ENCODE measurements around the gene GPR12.
A peak's percentile ranks its signal among the peaks of the same experiment; 100 is the strongest.
"Not testable (repeated sequence)": the region's sequence is repeated elsewhere in the genome, so short reads cannot be mapped to it uniquely, and the experiment has no call there.

The GPR12 gene

DNA sequence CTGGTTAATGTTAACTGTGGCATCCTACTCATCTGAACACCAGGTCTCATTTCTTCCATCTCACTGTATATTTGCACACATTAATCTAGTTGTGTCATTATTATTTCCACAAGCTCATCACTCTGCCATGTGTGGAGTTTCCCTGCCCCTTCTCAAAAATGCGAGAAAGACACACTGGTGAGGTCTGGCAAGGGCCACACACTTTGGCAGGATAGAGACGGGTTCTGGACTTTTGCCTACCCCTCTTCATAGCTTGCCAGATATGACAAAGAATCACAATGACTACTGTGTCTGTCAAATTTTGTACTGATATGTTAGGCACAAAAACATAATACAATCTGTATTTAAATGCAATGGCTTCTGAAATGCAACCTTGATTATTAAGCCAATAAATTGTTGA, 12.9 kb downstream of the GPR12 start:
- Histone ChIP-seq H3K27me3 (replicated peaks; ENCODE audit: control insufficient read depth, insufficient read depth, low read length, poor library complexity, severe bottlenecking) (no peaks in the 10 kb centered on the region), H3K4me1 (ENCODE audit: control insufficient read depth, insufficient read depth, low read length, poor library complexity, severe bottlenecking) (no peaks in the 10 kb centered on the region), H3K4me3 (ENCODE audit: insufficient read depth, low read depth, low read length, poor library complexity, severe bottlenecking) (no peak overlapping the region), H3K9me3 (ENCODE audit: control insufficient read depth, low read length) (no peaks in the 10 kb centered on the region), H3K27ac (ENCODE audit: insufficient read depth, low read length, poor library complexity, severe bottlenecking) (no peak overlapping the region), H3K36me3 (ENCODE audit: control insufficient read depth, insufficient read depth, low read length) (no peaks in the 10 kb centered on the region)
- DNase-seq: no peak

DNA sequence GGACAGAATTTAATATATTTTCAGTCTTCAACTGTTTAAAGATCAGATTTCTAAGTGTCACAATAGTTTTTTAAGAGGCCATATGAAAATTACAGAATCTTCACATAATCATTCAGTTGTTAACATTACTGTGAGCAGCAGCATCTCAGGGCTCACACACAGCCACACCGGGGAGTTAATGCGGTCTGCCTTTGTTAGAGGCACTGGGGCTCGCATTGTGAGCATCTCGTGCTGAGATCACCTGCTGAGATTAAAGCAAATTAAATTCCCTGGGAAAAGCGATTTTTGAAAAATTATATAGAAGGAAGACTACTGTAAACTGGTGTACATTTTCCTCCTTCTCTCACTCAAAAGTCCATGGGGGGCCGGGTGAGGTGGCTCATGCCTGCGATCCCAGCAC, 16.6 kb downstream of the GPR12 start:
- no peak for DNase-seq
- H3K4me1 ChIP-seq (ENCODE audit: control insufficient read depth, insufficient read depth, low read length, poor library complexity, severe bottlenecking): no peaks in the 10 kb centered on the region
- no peak overlapping the region for H3K4me3 ChIP-seq (ENCODE audit: insufficient read depth, low read depth, low read length, poor library complexity, severe bottlenecking)
- no peaks in the 10 kb centered on the region for H3K27me3 ChIP-seq (replicated peaks; ENCODE audit: control insufficient read depth, insufficient read depth, low read length, poor library complexity, severe bottlenecking)
- no peaks in the 10 kb centered on the region for H3K36me3 ChIP-seq (ENCODE audit: control insufficient read depth, insufficient read depth, low read length)
- H3K9me3 ChIP-seq (ENCODE audit: control insufficient read depth, low read length): no peaks in the 10 kb centered on the region
- H3K27ac ChIP-seq (ENCODE audit: insufficient read depth, low read length, poor library complexity, severe bottlenecking): no peak overlapping the region

DNA sequence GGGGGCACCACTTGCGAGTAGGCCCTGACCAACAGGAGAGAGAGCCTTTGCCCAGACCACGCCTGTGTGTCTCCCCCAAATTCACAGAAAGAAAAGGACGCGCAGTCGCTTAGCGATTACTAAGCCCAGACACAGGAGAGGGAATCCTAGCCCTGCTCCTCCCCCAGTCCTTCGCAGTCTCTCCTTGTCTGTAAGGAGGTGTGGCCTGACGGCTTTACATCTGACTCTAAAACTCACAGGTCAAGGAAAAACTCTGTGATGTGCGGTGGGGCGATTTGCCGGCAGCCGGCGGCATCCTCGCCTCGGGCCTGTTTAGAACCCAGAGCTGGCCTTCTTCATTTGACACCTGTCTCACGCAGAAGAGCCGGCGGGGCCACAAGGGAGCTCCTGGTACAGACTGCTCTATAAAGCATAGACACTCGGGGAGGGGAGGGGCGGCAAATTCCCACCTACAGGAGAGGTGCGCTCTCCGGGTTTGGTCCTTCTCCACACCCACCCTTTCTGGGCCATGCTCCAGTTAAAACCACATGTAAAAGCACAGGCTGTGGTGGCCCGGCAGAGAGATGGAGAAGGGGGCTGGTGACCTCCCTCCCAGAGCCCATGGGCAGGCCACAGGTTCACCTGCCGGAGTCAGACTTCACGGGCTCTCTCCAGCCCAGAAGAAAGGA, 17.8 kb downstream of the GPR12 start:
- Histone ChIP-seq H3K4me3 (ENCODE audit: insufficient read depth, low read depth, low read length, poor library complexity, severe bottlenecking) (no peak overlapping the region), H3K4me1 (ENCODE audit: control insufficient read depth, insufficient read depth, low read length, poor library complexity, severe bottlenecking) (no peaks in the 10 kb centered on the region), H3K27me3 (replicated peaks; ENCODE audit: control insufficient read depth, insufficient read depth, low read length, poor library complexity, severe bottlenecking) (no peaks in the 10 kb centered on the region), H3K9me3 (ENCODE audit: control insufficient read depth, low read length) (no peaks in the 10 kb centered on the region), H3K27ac (ENCODE audit: insufficient read depth, low read length, poor library complexity, severe bottlenecking) (no peak overlapping the region), H3K36me3 (ENCODE audit: control insufficient read depth, insufficient read depth, low read length) (no peaks in the 10 kb centered on the region)
- DNase-seq: no peak

DNA sequence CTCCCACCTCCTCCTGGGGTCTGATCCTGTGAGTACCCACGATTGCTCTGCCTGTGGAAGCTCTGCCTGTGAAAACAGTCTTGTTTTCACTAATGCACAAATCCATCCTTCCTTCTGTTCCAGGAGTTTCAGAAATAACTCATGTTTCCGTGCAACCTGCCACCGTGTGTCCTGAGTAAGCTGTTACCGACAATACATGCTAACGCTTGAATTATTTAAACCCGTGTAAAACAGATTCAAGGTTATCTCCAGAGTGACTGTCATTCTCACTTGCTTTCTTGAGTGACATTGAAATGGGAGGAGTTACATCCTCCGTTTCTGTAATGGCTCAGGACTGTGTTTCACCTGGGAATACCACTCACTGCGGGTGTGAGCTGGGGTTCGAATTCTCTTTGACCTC, 24.9 kb downstream of the GPR12 start:
- no peak for DNase-seq
- no peaks in the 10 kb centered on the region for H3K27me3 ChIP-seq (replicated peaks; ENCODE audit: control insufficient read depth, insufficient read depth, low read length, poor library complexity, severe bottlenecking)

DNA sequence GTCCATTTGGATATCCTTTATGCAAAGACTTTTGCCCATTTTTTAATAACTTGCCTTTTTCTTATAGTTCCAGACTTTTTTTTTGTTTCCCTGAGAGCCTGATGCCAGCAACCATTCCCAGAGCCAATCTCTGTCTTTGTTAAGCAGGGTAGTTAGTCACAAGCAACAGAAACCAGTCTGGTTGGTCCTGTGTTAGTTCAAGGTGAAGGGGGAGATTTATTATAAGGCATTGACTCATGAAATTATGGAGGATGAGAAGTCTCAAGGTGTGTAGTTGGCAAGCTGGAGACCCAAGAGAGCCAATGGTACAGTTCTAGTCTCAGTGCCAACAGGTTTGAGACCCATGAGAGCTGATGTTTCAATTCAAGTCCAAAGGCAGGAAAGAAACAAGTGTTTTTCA, 33.0 kb downstream of the GPR12 start:
- no peaks in the 10 kb centered on the region for H3K9me3 ChIP-seq (ENCODE audit: control insufficient read depth, low read length)
- no peaks in the 10 kb centered on the region for H3K27me3 ChIP-seq (replicated peaks; ENCODE audit: control insufficient read depth, insufficient read depth, low read length, poor library complexity, severe bottlenecking)
- no peaks in the 10 kb centered on the region for H3K4me1 ChIP-seq (ENCODE audit: control insufficient read depth, insufficient read depth, low read length, poor library complexity, severe bottlenecking)
- DNase-seq: no peak
- no peak overlapping the region for H3K4me3 ChIP-seq (ENCODE audit: insufficient read depth, low read depth, low read length, poor library complexity, severe bottlenecking)
- no peak overlapping the region for H3K27ac ChIP-seq (ENCODE audit: insufficient read depth, low read length, poor library complexity, severe bottlenecking)
- no peaks in the 10 kb centered on the region for H3K36me3 ChIP-seq (ENCODE audit: control insufficient read depth, insufficient read depth, low read length)

More for the DNA sequence above, 24.9 kb downstream of the GPR12 start:
- Histone ChIP-seq H3K4me3 (ENCODE audit: insufficient read depth, low read depth, low read length, poor library complexity, severe bottlenecking) (no peak overlapping the region), H3K27ac (ENCODE audit: insufficient read depth, low read length, poor library complexity, severe bottlenecking) (no peak overlapping the region), H3K4me1 (ENCODE audit: control insufficient read depth, insufficient read depth, low read length, poor library complexity, severe bottlenecking) (no peaks in the 10 kb centered on the region), H3K9me3 (ENCODE audit: control insufficient read depth, low read length) (no peaks in the 10 kb centered on the region), H3K36me3 (ENCODE audit: control insufficient read depth, insufficient read depth, low read length) (no peaks in the 10 kb centered on the region)

DNA sequence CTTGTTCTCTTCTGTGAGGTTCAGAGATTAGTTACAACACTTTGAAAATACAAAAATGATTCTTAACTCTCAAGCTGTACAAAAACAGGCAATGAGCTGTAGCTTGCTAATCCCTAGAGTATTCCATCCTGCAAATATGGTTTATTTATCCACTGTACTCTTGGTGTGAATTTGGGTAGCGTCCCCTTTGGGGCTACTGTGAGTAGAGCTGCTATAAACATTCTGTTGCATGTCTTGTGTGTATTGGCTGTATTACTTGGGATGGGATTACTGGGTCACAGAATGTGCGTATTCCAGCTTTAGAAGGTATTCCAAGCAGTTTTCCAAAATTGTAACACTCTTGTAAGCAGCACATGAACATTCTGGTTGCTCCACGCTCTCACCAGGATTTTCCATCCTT, 33.5 kb downstream of the GPR12 start:
- Histone ChIP-seq H3K9me3 (ENCODE audit: control insufficient read depth, low read length) (no peaks in the 10 kb centered on the region), H3K4me1 (ENCODE audit: control insufficient read depth, insufficient read depth, low read length, poor library complexity, severe bottlenecking) (no peaks in the 10 kb centered on the region), H3K36me3 (ENCODE audit: control insufficient read depth, insufficient read depth, low read length) (no peaks in the 10 kb centered on the region)

DNA sequence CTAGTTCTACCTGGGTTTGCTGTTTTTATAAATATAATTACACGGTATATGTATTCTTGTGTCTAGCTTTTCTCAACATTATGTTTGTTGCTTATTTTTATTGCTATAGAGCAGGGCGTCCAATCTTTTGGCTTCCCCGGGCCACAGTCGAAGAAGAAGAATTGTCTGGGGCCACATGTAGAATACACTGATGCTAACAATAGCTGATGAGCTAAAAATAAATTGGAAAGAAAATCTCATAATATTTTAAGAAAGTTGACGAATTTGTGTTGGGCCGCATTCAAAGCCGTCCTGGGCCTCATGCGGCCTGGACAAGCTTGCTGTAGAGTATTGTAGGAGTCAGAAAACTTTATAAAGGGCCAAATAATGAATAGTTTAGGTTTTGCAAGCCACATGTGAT, 33.9 kb downstream of the GPR12 start:
- no peak for DNase-seq

More for the DNA sequence above, 33.5 kb downstream of the GPR12 start:
- Histone ChIP-seq H3K27ac (ENCODE audit: insufficient read depth, low read length, poor library complexity, severe bottlenecking) (no peak overlapping the region), H3K27me3 (replicated peaks; ENCODE audit: control insufficient read depth, insufficient read depth, low read length, poor library complexity, severe bottlenecking) (no peaks in the 10 kb centered on the region), H3K4me3 (ENCODE audit: insufficient read depth, low read depth, low read length, poor library complexity, severe bottlenecking) (no peak overlapping the region)
- DNase-seq: no peak

DNA sequence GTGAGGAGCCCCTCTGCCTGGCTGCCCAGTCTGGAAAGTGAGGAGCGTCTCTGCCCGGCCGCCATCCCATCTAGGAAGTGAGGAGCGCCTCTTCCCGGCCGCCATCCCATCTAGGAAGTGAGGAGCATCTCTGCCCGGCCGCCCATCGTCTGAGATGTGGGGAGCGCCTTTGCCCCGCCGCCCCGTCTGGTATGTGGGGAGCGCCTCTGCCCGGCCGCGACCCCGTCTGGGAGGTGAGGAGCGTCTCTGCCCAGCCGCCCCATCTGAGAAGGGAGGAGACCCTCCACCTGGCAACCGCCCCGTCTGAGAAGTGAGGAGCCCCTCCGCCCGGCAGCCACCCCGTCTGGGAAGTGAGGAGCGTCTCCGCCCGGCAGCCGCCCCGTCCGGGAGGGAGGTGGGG, 37.0 kb downstream of the GPR12 start:
- not testable (repeated sequence) for H3K4me1 ChIP-seq (ENCODE audit: control insufficient read depth, insufficient read depth, low read length, poor library complexity, severe bottlenecking); DNase-seq; H3K27me3 ChIP-seq (replicated peaks; ENCODE audit: control insufficient read depth, insufficient read depth, low read length, poor library complexity, severe bottlenecking); H3K4me3 ChIP-seq (ENCODE audit: insufficient read depth, low read depth, low read length, poor library complexity, severe bottlenecking); H3K36me3 ChIP-seq (ENCODE audit: control insufficient read depth, insufficient read depth, low read length); H3K27ac ChIP-seq (ENCODE audit: insufficient read depth, low read length, poor library complexity, severe bottlenecking); H3K9me3 ChIP-seq (ENCODE audit: control insufficient read depth, low read length)

More for the DNA sequence above, 33.9 kb downstream of the GPR12 start:
- Histone ChIP-seq H3K4me1 (ENCODE audit: control insufficient read depth, insufficient read depth, low read length, poor library complexity, severe bottlenecking) (no peaks in the 10 kb centered on the region), H3K36me3 (ENCODE audit: control insufficient read depth, insufficient read depth, low read length) (no peaks in the 10 kb centered on the region), H3K27ac (ENCODE audit: insufficient read depth, low read length, poor library complexity, severe bottlenecking) (no peak overlapping the region), H3K9me3 (ENCODE audit: control insufficient read depth, low read length) (no peaks in the 10 kb centered on the region), H3K4me3 (ENCODE audit: insufficient read depth, low read depth, low read length, poor library complexity, severe bottlenecking) (no peak overlapping the region), H3K27me3 (replicated peaks; ENCODE audit: control insufficient read depth, insufficient read depth, low read length, poor library complexity, severe bottlenecking) (no peaks in the 10 kb centered on the region)

DNA sequence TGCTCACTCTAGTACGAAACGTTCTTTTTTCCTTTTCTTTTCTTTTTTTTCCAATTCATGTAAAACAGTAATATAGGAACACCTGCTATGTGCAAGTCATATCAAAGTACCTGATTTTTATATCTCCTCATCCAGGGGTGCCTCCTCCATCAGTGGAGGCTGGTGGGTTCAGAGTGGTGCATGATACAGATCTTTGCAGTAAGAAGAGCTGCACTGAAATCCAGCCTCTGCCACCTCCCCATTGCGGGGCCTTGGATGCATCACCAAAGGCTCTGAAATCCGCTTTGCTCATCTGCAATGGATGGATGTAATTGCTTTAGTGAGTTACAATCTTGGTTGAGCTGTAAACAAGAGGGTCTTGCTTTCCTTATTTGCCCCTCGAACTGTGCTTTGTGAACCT, 38.3 kb downstream of the GPR12 start:
- no peaks in the 10 kb centered on the region for H3K4me1 ChIP-seq (ENCODE audit: control insufficient read depth, insufficient read depth, low read length, poor library complexity, severe bottlenecking)
- H3K4me3 ChIP-seq (ENCODE audit: insufficient read depth, low read depth, low read length, poor library complexity, severe bottlenecking): no peak overlapping the region
- no peak for DNase-seq
- H3K27me3 ChIP-seq (replicated peaks; ENCODE audit: control insufficient read depth, insufficient read depth, low read length, poor library complexity, severe bottlenecking): no peaks in the 10 kb centered on the region
- no peaks in the 10 kb centered on the region for H3K9me3 ChIP-seq (ENCODE audit: control insufficient read depth, low read length)
- H3K36me3 ChIP-seq (ENCODE audit: control insufficient read depth, insufficient read depth, low read length): no peaks in the 10 kb centered on the region
- H3K27ac ChIP-seq (ENCODE audit: insufficient read depth, low read length, poor library complexity, severe bottlenecking): no peak overlapping the region

DNA sequence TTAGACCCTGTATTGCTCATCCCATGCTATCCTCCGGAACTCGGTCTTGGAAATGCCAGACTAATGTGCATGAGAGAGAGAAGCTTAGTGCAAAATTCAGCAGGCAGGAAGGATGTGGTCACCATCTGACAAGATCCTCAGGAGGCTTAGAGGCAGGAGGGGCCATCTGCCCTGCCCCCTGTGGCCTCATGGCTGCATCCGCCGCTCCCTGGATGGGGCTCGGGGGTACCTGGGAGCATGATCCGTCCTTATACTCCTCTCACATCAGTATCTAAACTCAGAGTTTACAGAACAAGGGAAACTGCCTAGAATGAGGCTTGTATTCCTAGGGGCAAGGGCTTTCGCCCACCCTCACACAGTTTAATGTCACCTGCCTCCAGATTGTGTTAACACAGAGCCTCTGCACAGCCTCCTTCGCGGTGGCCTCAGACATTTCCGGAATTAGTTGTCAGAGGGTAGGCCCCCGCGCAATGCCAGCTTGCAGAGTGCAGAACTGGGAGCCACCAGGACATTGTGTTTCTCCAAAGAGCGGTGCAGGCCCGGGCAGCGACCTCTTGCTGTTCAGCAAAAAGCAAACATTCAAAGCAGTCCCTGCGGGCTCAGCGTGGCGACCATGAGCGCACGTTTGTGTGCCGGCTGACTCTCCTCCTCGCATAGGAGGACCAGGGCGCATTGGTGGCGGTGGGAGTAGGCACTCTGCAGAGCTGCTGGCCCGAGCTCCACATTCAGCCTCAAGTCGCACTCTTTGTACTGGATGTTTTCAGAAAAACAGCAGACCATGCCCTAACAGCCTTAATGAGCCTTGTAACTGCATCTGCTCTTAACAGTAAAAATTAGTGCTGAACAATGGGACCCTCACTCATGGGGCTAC, 39.1 kb downstream of the GPR12 start:
- H3K27ac ChIP-seq (ENCODE audit: insufficient read depth, low read length, poor library complexity, severe bottlenecking): no peak overlapping the region
- no peaks in the 10 kb centered on the region for H3K27me3 ChIP-seq (replicated peaks; ENCODE audit: control insufficient read depth, insufficient read depth, low read length, poor library complexity, severe bottlenecking)
- DNase-seq: peak in 1 of 3 donors; percentile 8
- no peaks in the 10 kb centered on the region for H3K36me3 ChIP-seq (ENCODE audit: control insufficient read depth, insufficient read depth, low read length)
- H3K9me3 ChIP-seq (ENCODE audit: control insufficient read depth, low read length): no peaks in the 10 kb centered on the region
- H3K4me1 ChIP-seq (ENCODE audit: control insufficient read depth, insufficient read depth, low read length, poor library complexity, severe bottlenecking): no peaks in the 10 kb centered on the region
- peak overlapping the region; percentile 35 for H3K4me3 ChIP-seq (ENCODE audit: insufficient read depth, low read depth, low read length, poor library complexity, severe bottlenecking)
